ENCODE data around the gene LPCAT3. TPM values are rescaled to one million over a fixed set of nuclear protein-coding genes. Genes with fewer than 3 reads are reported as not detected.

The LPCAT3 gene
- total RNA-seq, 2 donors from 2014 or later = 34.3 to 45.2 TPM

GRCh38 chr12:6947615-6948014 is 70.7 kb downstream of the LPCAT3 start:
- H3K9me3 ChIP-seq (ENCODE audit: control insufficient read depth, low read length, poor library complexity, severe bottlenecking) = no peaks in the 10 kb centered on the region
- ATAC-seq = no peak
- H3K4me1 Mint-ChIP-seq = peaks cover 73% of the 10 kb centered on the region
- peak overlapping the region; percentile 98 for H3K27ac Mint-ChIP-seq
- no peaks in the 10 kb centered on the region for H3K27me3 Mint-ChIP-seq
- DNase-seq = no peak
- H3K4me3 Mint-ChIP-seq = peak overlapping the region; percentile 99
- peaks cover 5% of the 10 kb centered on the region for H3K36me3 Mint-ChIP-seq (ENCODE audit: low read depth)

- no peak for DNase-seq
- Mint-ChIP-seq H3K4me1 (peaks cover 74% of the 10 kb centered on the region), H3K36me3 (ENCODE audit: low read depth) (peaks cover 5% of the 10 kb centered on the region), H3K27ac (peak overlapping the region; percentile 98), H3K27me3 (no peaks in the 10 kb centered on the region), H3K4me3 (peak overlapping the region; percentile 99)
- ATAC-seq = no peak
- H3K9me3 ChIP-seq (ENCODE audit: control insufficient read depth, low read length, poor library complexity, severe bottlenecking) = no peaks in the 10 kb centered on the region
Measured at GRCh38 chr12:6946920-6947374, 71.3 kb downstream of the LPCAT3 start.

GRCh38 chr12:6946033-6946919 is 72.0 kb downstream of the LPCAT3 start:
- Mint-ChIP-seq H3K4me3 (peak overlapping the region; percentile 99), H3K4me1 (peaks cover 71% of the 10 kb centered on the region), H3K27ac (peak overlapping the region; percentile 98), H3K36me3 (ENCODE audit: low read depth) (peaks cover 3% of the 10 kb centered on the region), H3K27me3 (no peaks in the 10 kb centered on the region)
- H3K9me3 ChIP-seq (ENCODE audit: control insufficient read depth, low read length, poor library complexity, severe bottlenecking) = no peaks in the 10 kb centered on the region
- DNase-seq (peak in 2 of 3 donors; percentile 65 to 73), ATAC-seq (peak; percentile 15)

GRCh38 chr12:6945613-6946012 is 72.7 kb downstream of the LPCAT3 start:
- H3K9me3 ChIP-seq (ENCODE audit: control insufficient read depth, low read length, poor library complexity, severe bottlenecking) = no peaks in the 10 kb centered on the region
- no peak for DNase-seq
- Mint-ChIP-seq H3K27ac (peak overlapping the region; percentile 98), H3K27me3 (no peaks in the 10 kb centered on the region), H3K36me3 (ENCODE audit: low read depth) (peaks cover 3% of the 10 kb centered on the region), H3K4me1 (peaks cover 68% of the 10 kb centered on the region), H3K4me3 (peak overlapping the region; percentile 99)
- no peak for ATAC-seq

- Mint-ChIP-seq H3K36me3 (ENCODE audit: low read depth) (peaks cover 5% of the 10 kb centered on the region), H3K27ac (peak overlapping the region; percentile 98), H3K27me3 (no peaks in the 10 kb centered on the region), H3K4me3 (peak overlapping the region; percentile 99), H3K4me1 (peaks cover 60% of the 10 kb centered on the region)
- H3K9me3 ChIP-seq (ENCODE audit: control insufficient read depth, low read length, poor library complexity, severe bottlenecking) = no peaks in the 10 kb centered on the region
- ATAC-seq (peak; percentile 57), DNase-seq (peak; percentile 74 to 76 (median 76))
Measured at GRCh38 chr12:6944381-6945186, 73.7 kb downstream of the LPCAT3 start.

GRCh38 chr12:6943722-6944380 is 74.4 kb downstream of the LPCAT3 start, which contains the start of the genes C12orf57 and RNU7-1:
TSS of gene C12orf57 (plus strand) at chr12:6944022. CDS start at chr12:6944122, 100 bp downstream.
TSS of gene RNU7-1 (plus strand) at chr12:6943816.
- Mint-ChIP-seq H3K4me1 (peaks cover 56% of the 10 kb centered on the region), H3K36me3 (ENCODE audit: low read depth) (peaks cover 5% of the 10 kb centered on the region), H3K27me3 (no peaks in the 10 kb centered on the region)

GRCh38 chr12:6943389-6943721 is 74.9 kb downstream of the LPCAT3 start:
- Mint-ChIP-seq H3K27ac (peak overlapping the region; percentile 98), H3K4me3 (peak overlapping the region; percentile 99), H3K27me3 (no peaks in the 10 kb centered on the region), H3K4me1 (peaks cover 52% of the 10 kb centered on the region), H3K36me3 (ENCODE audit: low read depth) (peaks cover 5% of the 10 kb centered on the region)
- DNase-seq = peak; percentile 56 to 69 (median 67)
- peak; percentile 72 for ATAC-seq
- H3K9me3 ChIP-seq (ENCODE audit: control insufficient read depth, low read length, poor library complexity, severe bottlenecking) = no peaks in the 10 kb centered on the region

More at GRCh38 chr12:6943722-6944380, 74.4 kb downstream of the LPCAT3 start, which contains the start of the genes C12orf57 and RNU7-1:
- Mint-ChIP-seq H3K4me3 (peak within 1 kb of the TSS; percentile 99), H3K27ac (peak within 1 kb of the TSS; percentile 98)
- ATAC-seq (peak; percentile 72), DNase-seq (peak in 2 of 3 donors; percentile 46 to 65)
- H3K9me3 ChIP-seq (ENCODE audit: control insufficient read depth, low read length, poor library complexity, severe bottlenecking) = no peaks in the 10 kb centered on the region

- peaks cover 46% of the 10 kb centered on the region for H3K4me1 Mint-ChIP-seq
- no peak for ATAC-seq
- no peak overlapping the region for H3K4me3 Mint-ChIP-seq
- DNase-seq = no peak
- no peaks in the 10 kb centered on the region for H3K27me3 Mint-ChIP-seq
- H3K36me3 Mint-ChIP-seq (ENCODE audit: low read depth) = peaks cover 5% of the 10 kb centered on the region
- no peaks in the 10 kb centered on the region for H3K9me3 ChIP-seq (ENCODE audit: control insufficient read depth, low read length, poor library complexity, severe bottlenecking)
- peak overlapping the region; percentile 98 for H3K27ac Mint-ChIP-seq
Measured at GRCh38 chr12:6942331-6942665, 76.0 kb downstream of the LPCAT3 start.

- DNase-seq = no peak
- H3K9me3 ChIP-seq (ENCODE audit: control insufficient read depth, low read length, poor library complexity, severe bottlenecking) = no peaks in the 10 kb centered on the region
- Mint-ChIP-seq H3K36me3 (ENCODE audit: low read depth) (peaks cover 3% of the 10 kb centered on the region), H3K4me1 (peaks cover 44% of the 10 kb centered on the region), H3K27ac (peak overlapping the region; percentile 98), H3K27me3 (no peaks in the 10 kb centered on the region), H3K4me3 (no peak overlapping the region)
- no peak for ATAC-seq
Measured at GRCh38 chr12:6941782-6942181, 76.5 kb downstream of the LPCAT3 start.

- Mint-ChIP-seq H3K27me3 (no peaks in the 10 kb centered on the region), H3K4me1 (peaks cover 44% of the 10 kb centered on the region), H3K36me3 (ENCODE audit: low read depth) (peaks cover 2% of the 10 kb centered on the region), H3K27ac (peak overlapping the region; percentile 98), H3K4me3 (no peak overlapping the region)
- no peaks in the 10 kb centered on the region for H3K9me3 ChIP-seq (ENCODE audit: control insufficient read depth, low read length, poor library complexity, severe bottlenecking)
- ATAC-seq (no peak), DNase-seq (no peak)
Measured at GRCh38 chr12:6941267-6941666, 77.0 kb downstream of the LPCAT3 start.

GRCh38 chr12:6939191-6939540 is 79.1 kb downstream of the LPCAT3 start:
- no peaks in the 10 kb centered on the region for H3K27me3 Mint-ChIP-seq
- peaks cover 32% of the 10 kb centered on the region for H3K4me1 Mint-ChIP-seq

GRCh38 chr12:6938353-6939190 is 79.7 kb downstream of the LPCAT3 start:
- peaks cover 2% of the 10 kb centered on the region for H3K36me3 Mint-ChIP-seq (ENCODE audit: low read depth)
- H3K27ac Mint-ChIP-seq = peak overlapping the region; percentile 91
- H3K4me3 Mint-ChIP-seq = no peak overlapping the region
- ATAC-seq (no peak), DNase-seq (no peak)
- peaks cover 29% of the 10 kb centered on the region for H3K4me1 Mint-ChIP-seq
- no peaks in the 10 kb centered on the region for H3K9me3 ChIP-seq (ENCODE audit: control insufficient read depth, low read length, poor library complexity, severe bottlenecking)
- no peaks in the 10 kb centered on the region for H3K27me3 Mint-ChIP-seq

More at GRCh38 chr12:6939191-6939540, 79.1 kb downstream of the LPCAT3 start:
- ATAC-seq = no peak
- peak overlapping the region; percentile 91 for H3K27ac Mint-ChIP-seq
- H3K9me3 ChIP-seq (ENCODE audit: control insufficient read depth, low read length, poor library complexity, severe bottlenecking) = no peaks in the 10 kb centered on the region
- no peak overlapping the region for H3K4me3 Mint-ChIP-seq
- DNase-seq = no peak
- H3K36me3 Mint-ChIP-seq (ENCODE audit: low read depth) = peaks cover 2% of the 10 kb centered on the region

Data from T-helper 17 cell (primary cell).